SU-DHL-6 (cell line): ENCODE data around the gene KRT71.

Source experiments
- CTCF ChIP-seq: fragments of 200-600 bp; sonication (generic); IDR thresholded peaks from one replicate; pipeline ENCODE4 v1.5.1; 2017; ENCODE audit warnings: antibody characterized with exemption, mild to moderate bottlenecking, low read length, moderate library complexity; ENCODE audit not compliant: insufficient read depth, poor library complexity, severe bottlenecking
- EZH2phosphoT487 ChIP-seq: fragments of 200-600 bp; sonication (generic), shearing (Covaris generic); conservative IDR thresholded peaks from 2 replicates; pipeline ENCODE4 v1.6.1; 2018; ENCODE audit warnings: mild to moderate bottlenecking, antibody characterized with exemption, low read length, moderate library complexity, mixed read lengths

GRCh38 chr12:52506858-52507715 is 45.9 kb downstream of the KRT71 start:
- TF ChIP-seq CTCF = peak; percentile 25
- TF ChIP-seq EZH2phosphoT487 = no peak
